Suprapubic skin (tissue), 3 donors: Measurements from ENCODE around the gene CERS6.

Experiments
- CTCF ChIP-seq, 2 donors: fragments of 200-600 bp in 1 of 2; fragments of 450-650 bp in 1 of 2; sonication (generic) in 1 of 2; IDR thresholded peaks; one replicate each; pipeline ENCODE4 v1.5.1; 2016 to 2019; ENCODE audit warnings: antibody characterized with exemption in 2 of 2, mild to moderate bottlenecking in 1 of 2, moderate library complexity in 1 of 2
- EP300 ChIP-seq: sonication (generic); formaldehyde crosslinking; IDR thresholded peaks from one replicate; pipeline ENCODE4 v1.6.1; 2017; ENCODE audit warnings: antibody characterized with exemption

GRCh38 chr2:168713325-168713724 is 257.3 kb downstream of the CERS6 start:
- TF ChIP-seq CTCF (IDR thresholded peaks at IDR 0.05): no peak
- TF ChIP-seq EP300: no peak
